Effector CD8-positive, alpha-beta T cell (primary cell): ENCODE results near the gene ING5.

Experiments used
- DNase-seq: peaks from one replicate; lab custom pipeline; 2025; lab: John Stamatoyannopoulos, UW

The ING5 gene

DNA sequence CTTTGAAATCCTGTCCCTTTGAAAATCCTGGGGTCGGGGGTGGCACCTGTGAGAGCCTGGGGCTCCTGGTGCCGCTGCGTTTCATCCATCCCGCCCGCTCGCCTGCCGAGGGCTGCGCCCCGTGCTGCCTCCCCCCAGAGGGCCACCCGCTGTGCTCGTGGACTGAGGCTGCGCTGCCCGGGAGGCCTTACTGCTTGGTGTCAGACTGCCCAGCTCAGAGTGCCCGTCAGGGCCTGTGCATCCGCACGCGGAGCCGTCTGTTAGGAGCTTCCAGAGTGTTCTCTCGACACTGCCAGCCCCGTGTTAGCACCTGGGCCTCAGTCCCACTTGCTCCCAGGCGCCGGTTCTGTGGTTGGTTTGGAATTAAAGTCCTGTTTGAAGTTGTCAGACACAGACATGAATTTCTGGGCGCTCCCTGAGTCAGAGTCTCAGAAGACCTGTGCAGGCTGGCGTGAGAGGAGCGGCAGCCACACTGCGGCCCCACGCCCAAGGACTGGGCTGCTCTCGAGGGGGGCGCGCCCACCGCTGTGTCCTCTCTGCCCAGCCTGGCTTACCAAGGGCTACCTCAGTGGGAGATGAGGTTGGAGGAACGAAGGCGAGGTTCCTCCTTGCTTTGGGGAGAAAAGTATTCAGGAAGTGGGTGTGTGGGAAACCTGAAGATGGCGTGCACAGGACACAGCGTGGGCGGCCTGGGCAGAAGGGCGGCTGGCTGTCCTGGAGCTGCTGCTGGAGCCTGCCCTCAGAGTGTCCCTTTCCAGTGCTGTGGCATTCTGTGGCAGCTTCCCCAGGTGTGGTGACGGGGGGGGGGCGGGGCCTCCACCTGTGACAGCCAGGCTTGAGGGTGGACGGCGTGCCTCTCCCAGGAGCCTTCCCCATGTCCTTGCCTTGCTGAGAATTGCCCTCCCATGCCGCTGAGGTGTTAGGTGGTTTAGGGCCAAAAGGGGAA lies 29.3 kb upstream of the ING5 start:
- no peak for DNase-seq

DNA sequence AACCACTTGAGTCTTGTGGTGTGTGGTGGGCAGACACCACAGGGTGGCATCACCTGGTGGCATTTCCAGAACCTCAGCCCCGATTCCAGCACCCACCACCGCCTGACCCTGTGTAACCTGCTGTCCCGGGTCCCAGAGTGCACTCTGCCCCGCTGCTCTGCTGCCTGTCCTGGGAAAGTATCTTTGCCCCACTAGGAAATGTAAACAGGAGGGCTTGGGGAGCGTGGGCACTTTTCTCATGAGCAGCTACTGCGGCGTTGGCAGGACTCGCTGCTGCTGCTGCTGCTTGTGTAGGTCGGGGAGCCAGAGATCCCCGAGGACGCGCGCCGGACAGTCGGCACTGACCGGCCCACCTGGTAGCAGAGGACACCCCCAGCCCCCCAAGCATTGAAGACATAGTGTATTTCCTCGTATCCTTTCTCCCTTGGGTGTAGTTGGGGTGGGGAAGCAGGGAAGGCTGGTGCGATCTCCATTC lies 28.6 kb upstream of the ING5 start:
- DNase-seq: no peak

DNA sequence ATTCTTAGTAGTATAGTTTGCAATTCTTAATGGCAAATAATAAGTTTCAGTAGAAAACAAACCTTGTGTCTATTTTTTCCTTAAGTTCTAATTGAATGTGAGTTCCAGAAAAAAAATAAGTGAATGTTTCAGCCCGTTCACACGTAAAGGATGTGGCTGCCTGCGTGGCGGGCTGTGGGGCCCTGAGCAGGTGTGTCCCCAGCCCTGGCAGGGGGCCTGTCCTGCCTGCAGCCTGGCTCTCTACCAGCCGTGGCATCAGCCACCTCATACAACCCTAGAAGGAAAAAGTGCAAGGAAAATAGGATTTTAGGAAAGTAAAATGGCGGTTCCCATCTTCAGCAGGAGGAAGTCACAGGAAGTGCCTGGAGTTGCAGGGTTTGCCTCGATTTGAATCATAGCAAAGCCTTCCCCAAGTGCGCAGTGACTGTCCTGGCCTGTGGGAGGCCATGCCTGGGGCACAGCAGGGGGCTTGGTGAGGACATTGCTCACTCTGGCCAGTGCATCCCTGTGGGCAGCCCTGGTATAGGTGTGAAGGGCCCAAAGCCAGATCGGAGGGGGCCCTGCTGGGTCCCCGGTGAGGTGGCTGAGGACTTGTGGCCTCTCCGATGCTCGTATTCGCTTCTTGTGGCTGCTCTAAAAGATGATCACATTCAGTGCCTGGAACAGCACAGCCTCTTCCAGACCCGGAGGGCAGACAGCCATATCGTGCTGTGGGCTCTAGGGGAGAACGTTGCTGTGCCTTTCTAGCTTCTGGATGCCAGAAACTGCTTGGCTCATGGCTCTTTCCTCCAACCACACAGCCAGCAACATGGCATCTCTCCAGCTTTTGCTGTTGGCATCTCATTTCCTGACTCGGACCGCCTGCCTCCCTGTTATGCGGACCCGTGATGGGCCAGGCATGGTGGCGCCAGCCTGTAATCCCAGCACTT lies 27.8 kb upstream of the ING5 start:
- no peak for DNase-seq

DNA sequence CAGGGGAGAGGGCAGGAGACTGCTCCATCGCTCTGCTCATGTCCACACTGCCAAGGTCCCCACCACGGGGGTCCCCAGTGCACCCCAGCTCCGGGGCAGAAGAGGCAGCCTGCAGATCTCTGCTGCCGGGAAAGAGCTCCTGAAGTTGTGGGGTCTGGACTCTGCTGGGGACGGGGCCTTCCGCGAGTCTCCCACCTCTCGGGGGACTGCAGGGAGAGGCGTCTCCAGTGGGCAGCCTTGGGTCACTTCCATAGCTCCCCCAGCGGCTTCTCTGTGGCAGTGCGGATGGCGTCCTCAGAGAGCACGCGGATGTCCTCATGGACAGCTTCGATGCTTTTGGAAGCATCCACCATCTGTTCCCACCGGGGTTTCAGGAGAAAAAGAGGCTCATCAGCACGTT lies 26.0 kb upstream of the ING5 start:
- no peak for DNase-seq

DNA sequence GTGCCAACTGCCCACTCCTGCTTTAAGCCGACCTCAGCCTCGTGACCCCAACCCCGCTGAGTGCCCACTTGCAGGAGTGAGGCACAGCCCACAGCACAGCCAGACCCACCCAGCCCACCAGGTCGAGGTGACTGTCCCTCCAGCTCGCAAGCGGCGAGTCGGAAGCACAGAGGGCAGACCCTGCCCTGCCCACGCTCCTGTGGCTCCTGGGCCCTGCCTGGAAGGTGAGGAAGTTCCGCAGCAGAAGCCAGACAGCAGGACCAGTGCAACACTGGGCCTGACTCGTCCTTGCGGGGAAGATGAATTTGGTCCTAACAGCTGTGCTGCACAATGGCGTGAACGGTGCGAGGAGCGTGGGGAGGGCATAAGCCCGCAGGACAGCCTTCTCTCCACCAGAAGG lies 25.2 kb upstream of the ING5 start:
- DNase-seq: no peak

DNA sequence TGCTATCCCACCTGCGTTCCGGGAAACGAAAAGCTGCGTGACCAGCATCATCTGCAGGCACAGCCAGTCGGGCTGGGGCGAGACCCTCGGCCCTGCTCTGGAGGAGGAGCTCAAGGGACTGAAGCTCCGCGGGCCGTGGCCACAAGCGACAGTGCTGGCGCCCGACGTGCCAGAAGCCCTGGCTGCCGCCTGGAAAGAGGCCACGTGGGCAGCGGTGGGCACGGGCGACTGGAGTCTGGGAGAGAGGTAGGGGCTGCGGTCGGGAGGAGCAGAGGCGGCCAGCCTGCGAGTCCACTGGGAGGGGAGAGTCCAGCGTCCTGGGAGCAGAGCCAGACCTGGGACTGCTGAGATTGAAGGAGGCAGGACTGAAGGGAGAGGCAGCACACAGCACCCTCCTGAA lies 24.4 kb upstream of the ING5 start:
- DNase-seq: no peak

DNA sequence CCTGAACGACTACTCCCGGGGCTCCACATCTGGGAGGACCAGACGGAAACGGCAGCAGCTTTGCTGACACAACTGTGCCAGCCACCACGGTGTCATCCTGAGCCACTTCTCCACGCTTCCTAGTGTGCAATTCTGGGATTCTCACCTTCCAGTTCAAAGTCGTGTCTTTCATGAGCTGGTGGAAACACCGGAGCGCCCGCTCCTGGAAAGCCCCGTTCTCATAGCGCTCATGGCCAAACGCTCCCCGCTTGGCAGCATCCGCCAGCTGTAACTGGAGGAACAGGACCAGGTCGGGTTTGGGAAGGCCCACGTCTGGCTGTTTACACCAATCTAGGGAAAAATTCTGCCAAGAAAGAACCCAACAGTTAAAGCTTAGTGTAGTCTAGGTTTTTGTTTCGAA lies 23.5 kb upstream of the ING5 start:
- DNase-seq: no peak

DNA sequence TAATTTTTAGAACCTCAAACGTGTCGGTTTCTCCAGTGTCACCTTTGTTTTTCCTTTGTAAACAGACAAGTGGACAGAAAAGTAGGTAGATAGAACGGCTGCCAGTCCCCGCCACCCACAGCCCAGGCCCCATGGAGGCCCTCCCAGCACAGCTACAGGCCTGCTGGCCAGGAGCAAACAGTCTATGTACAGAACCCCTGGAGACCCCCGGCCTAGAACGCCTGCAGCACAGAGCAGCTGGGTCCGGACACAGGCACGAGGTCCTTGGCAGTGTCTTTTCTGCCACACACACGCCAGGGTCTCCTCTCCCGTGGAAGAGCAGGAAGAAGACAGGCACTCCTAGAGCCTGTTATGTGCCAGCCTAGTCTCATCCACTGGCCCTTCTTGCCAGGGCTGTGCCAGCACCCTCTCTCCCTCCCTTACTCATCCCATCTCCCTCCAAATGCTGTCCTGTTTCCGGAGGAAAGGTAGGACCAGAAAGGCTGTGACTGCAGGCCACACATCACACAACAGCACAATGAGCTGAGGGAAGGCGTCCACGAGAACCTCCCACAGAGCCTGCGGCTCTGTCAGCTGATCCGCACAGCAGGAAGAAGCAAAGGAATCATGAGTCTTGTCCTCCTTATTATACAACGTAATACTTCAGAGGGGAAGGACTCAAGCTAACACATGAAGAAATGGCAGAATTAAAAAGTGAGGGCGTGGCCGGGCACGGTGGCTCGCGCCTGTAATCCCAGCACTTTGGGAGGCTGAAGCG lies 22.9 kb upstream of the ING5 start:
- no peak for DNase-seq

DNA sequence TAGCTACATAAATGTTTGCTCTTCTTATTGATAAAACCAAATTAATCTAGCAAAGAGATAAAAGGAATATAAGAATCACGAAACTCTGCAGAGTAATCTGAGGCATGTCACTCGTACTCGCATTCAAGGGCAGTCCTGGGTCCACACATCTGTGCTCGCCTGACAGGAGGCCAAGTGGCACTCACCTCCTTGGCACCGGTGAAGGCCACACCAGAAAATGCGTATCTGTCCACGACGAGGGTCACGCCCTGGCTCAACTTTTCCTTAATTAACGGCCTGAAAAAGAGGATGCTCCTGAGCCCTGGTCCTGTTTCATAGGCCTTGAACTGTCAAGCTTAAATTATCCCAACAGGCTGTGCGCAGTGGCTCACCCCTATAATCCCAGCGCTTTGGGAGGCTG lies 21.8 kb upstream of the ING5 start:
- no peak for DNase-seq

DNA sequence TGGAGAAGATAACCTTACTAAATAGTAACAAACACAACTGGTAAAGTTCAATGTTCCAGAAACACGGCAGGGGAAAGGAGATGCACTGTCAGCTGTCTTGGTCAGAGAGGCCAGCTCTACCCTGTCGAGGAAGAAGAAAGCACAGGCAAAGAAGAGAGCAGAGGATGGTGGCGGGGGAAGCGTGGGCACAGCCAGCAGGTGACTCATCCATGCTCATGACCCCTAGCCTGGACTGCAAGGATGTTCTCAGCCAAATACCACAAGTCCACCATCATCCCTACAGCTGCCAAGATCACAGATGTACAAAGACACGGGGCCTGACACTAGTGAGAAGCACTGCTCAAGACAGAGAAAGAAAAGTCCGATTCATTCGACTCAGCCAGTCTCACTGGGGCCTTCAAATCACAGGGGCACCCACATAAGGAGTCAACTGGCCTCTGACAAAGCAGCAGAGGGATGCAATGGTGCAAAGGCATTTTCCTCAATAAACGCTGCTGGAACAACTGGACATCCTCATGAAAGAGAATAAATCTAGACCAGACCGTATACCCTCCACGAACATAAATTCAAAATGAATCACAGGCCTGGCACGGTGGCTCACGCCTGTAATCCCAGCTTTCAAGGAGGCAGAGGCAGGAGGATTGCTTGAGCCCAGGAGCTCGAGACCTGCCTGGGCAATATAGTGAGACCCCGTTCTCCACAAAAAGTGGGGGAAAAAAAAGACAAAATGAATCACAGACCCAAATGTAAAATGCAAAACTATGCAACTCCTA lies 20.8 kb upstream of the ING5 start:
- DNase-seq: no peak

DNA sequence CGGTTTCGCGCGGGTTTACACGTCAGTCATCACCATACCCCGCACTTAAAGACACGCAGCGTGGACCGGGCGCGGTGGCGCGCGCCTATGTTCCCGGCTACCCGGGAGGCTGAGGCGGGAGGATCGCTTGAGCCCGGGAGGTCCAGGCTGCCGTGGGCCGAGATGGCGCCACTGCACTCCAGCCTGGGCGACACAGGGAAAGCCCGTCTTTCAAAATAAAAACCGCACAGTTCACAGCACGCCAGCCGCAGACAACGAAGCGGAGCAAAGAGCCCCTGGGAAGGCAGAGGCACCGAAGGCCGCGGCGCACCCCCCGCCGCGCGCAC lies 15.6 kb upstream of the ING5 start:
- DNase-seq: no peak

DNA sequence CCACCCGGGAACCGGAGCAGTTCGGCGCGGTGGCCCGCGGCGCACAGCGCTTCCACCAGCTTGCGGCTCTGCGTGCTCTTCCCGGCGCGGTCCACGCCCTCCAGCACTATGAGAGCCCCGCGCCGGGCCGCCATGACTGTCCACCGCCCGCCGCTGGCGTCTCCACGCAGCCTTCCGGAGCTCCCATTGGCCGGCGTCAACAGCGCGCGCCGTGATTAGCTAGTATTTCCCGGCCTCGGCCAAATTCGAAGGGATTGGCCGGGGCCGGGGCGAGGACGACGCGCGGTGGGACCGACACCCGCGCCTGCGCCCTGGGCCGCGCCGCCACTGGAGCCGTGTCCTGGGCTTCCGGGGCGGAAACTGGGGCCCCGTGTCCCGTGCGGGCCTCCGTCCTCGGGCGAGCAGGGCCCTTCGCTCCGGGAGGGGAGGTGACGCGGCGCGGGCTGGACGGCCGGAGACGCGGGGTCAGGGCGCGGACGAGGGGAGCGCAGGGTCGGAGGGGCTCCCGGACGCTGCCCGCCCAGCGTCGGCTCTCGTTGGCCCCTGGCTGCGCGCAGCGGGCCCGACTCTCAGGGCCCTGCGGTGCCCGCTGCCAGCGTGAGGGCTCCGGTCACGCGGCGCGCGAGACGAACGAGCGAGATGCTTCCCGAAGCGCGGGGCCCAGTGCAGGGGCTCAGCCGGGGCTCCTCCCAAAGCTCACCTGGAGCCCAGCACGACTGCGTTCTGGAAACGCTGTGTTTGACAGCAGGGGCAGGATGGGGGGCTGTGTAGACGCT lies 15.0 kb upstream of the ING5 start, which contains the start of gene DTYMK:
Gene DTYMK, minus strand, starts transcription at position 166 of the 776 bp plus-strand sequence. Its CDS starts 32 bp downstream, at position 134.
- DNase-seq: peak; percentile 92

DNA sequence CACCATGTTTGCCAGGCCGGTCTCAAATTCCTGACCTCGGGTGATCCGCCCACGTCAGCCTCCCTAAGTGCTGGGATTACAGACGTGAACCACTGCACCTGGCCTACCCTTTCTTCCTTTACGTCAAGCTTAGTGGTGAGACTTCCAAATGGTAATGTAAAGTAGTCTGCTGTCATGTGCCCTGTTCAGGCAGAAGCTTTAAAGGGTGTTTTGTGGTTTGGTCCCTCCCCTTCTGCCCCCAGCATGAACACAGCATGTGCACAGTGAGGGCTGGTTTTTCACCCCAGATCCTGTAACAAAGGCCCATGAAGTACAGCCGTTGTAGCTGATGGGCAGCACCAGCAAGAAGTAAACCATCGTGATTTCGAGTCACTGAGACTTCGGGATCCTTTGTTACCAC lies 12.5 kb upstream of the ING5 start:
- DNase-seq: no peak

DNA sequence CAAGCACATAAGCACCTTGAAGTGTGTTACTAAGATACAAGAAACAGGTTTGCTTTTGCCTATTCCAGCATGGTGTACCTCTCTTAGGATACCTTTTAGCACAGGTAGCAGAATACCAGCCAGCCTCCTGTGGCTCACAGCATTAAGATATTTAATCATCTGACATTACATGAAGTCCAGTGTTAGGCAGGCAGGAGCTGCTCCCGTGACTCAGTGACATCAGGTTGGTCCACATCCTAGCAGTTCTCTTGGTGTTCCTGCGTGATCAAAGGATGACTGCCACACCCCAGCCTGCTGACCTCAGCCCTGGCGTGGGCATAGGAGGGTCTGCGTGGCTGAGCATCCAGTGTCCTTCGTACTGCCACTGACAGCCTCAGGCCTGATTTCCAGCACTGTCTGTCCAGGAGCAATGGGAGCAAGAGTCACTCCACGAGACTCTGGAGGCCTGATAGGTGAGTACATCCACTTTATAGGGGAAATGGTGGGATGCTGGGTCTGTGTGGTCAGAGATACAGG lies 11.6 kb upstream of the ING5 start:
- DNase-seq: no peak

DNA sequence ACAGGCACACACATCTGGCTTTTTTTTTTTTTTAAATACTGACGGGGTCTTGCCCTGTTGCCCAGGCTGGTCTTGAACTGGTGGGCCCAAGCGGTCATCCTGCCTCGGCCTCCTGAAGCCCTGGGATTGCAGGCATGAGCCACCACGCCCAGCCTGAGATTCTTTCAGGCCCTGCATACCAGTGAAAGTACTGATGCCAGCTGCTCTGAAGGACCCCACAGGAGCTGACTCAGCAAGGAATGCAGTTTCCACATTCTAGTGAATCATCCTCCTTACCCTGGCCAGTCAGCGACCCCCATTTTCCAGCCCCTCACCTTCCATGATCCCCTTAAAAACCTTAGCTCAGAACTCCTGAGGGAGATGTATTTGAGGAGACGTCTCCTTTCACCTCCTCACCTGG lies 9.4 kb upstream of the ING5 start:
- DNase-seq: no peak

DNA sequence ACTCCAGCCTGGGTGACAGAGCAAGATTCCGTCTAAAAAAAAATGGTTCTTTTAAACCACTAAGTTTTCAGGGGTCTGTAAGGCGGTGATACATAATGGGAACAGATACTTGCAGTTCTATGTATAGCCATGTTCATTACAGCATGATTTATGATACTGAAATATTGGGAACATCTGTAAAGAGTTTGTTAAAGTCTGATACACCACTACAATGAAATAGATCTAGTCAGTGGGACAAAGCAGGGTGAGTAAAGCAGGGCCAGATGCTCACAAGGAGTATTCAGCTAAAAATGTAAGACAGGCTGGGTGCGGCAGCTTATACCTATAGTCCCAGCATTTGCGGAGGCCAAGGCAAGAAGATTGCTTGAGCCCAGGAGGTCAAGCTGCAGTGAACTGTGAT lies 6.2 kb upstream of the ING5 start:
- DNase-seq: no peak

DNA sequence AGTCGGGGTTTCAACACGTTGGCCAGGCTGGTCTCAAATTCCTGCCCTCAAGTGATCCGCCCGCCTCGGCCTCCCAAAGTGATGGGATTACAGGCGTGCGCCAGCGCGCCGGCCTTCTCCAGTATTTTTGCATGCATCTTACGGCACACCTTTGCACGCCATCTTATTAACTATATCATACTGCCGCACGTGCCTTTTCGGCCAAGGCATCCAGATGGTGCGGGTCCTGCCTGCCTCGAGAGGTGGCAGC lies 765 bp upstream of the ING5 start:
- no peak for DNase-seq

DNA sequence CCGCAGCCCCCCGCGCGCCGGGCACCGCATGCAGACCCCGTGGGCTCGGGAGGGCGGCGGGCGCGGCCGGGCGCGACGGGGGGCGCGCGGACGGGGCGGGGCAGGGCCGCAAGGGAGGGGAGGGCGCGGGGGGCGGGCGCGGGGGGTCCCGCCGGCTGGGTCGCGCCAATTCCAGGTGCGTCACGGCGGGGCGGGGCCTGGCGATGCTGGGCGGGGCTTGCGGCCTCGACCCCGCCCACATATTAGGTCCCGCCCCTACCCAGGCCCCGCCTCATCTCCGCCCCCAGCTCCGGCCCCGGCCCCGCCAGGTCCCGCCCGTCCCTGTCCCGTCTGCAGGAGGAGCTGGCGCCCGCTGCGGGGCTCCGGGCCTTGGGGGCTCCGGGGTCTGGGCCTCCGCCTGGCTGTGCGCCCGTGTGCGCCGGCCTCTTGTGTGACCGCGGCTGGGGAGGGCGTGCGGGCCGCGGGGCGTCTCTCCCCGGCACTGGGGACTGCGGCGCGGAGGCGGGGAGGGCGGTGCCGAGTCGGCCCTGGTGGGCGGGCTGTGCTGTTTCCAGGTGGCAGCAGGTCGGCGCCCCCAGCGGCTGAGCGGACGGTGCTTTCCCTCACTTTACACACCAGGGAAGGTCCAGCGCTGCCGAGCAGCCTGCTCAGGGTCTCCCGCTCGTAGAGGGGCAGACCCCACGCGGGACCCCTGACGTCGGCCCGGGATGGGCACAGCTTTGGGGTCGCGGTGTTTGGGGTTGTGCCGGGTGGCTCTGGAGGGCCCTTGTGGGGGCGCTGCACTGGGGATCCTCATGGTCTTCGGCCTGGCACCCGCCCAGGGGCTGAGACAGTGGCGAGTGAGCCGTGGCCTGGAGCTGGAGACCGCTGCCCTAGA lies 554 bp downstream of the ING5 start:
- peak; percentile 81 for DNase-seq

DNA sequence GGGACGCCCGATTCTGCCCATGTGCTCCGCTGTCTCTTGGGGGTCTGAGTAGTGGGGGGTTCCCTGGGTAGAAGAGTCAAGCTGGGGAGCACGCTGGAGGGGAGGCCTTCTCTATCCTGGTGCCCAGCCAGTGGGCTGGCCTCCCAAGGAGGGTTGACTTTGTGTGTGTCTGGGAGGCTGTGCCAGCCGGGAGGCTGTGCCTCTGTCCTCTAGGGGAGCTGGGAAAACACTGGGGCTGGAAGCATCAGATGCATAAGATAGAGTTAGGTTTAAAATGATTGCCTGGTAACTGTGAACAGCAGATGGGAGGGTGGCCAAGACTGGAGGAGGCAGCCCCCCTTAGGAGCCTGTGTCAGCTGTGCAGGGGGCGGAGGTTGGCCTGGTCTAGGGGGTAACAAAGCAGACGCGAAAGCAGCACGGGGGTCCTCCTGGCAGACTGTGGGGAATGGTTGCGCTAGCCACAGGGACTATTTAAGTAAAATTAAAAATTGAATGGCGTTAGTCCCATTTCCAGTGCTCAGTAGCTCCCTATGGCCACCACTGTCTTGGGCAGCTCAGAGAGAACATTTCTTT lies 1.3 kb downstream of the ING5 start:
- no peak for DNase-seq
